ENCODE data around the gene CROCC.
"Not testable (repeated sequence)": the region's sequence is repeated elsewhere in the genome, so short reads cannot be mapped to it uniquely, and the experiment has no call there.

The CROCC gene, protein sequence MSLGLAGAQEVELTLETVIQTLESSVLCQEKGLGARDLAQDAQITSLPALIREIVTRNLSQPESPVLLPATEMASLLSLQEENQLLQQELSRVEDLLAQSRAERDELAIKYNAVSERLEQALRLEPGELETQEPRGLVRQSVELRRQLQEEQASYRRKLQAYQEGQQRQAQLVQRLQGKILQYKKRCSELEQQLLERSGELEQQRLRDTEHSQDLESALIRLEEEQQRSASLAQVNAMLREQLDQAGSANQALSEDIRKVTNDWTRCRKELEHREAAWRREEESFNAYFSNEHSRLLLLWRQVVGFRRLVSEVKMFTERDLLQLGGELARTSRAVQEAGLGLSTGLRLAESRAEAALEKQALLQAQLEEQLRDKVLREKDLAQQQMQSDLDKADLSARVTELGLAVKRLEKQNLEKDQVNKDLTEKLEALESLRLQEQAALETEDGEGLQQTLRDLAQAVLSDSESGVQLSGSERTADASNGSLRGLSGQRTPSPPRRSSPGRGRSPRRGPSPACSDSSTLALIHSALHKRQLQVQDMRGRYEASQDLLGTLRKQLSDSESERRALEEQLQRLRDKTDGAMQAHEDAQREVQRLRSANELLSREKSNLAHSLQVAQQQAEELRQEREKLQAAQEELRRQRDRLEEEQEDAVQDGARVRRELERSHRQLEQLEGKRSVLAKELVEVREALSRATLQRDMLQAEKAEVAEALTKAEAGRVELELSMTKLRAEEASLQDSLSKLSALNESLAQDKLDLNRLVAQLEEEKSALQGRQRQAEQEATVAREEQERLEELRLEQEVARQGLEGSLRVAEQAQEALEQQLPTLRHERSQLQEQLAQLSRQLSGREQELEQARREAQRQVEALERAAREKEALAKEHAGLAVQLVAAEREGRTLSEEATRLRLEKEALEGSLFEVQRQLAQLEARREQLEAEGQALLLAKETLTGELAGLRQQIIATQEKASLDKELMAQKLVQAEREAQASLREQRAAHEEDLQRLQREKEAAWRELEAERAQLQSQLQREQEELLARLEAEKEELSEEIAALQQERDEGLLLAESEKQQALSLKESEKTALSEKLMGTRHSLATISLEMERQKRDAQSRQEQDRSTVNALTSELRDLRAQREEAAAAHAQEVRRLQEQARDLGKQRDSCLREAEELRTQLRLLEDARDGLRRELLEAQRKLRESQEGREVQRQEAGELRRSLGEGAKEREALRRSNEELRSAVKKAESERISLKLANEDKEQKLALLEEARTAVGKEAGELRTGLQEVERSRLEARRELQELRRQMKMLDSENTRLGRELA (N-terminal part only)

DNA sequence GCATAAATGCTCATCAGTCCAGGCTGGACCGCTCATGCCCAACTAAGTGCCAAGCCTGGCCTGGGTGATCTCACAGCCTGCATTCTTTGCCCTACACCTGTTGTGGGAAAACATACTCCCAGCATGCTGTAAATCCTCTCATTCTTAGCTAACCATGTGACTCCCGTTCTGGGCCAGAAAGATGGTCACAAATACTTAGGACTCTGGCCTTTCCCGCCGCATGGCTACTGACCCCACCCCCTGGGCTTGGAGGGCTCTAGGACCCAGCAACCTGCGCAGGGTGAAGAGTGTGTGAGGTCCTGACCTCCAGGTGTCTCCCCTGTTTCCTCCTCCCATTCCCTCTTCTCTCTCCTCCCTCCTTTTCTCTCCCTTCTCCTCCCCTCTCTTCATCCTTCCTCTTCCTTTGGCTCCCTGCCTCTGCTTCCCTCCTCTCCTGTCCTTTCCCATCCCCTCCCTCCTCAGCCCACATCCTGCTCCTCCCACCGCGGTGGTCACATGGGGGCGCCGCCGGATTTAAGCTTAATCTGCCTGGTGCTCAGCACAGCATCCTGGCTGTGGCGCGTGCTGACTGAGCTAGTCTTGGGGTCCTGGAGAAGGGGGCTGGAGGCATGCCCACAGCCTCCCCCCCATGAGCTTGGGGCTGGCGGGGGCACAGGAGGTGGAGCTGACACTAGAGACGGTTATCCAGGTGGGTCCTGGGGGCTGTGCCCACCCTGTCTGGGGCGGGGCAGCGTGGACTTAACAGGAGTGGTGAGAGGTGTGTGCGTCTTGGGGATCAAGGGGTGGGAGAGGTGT, at the start of gene CROCC:
Gene CROCC (plus strand): TSS at position 541 of the 795 bp plus-strand sequence. CDS start 88 bp downstream, at position 629.
- peak; percentile 79 for DNase-seq

DNA sequence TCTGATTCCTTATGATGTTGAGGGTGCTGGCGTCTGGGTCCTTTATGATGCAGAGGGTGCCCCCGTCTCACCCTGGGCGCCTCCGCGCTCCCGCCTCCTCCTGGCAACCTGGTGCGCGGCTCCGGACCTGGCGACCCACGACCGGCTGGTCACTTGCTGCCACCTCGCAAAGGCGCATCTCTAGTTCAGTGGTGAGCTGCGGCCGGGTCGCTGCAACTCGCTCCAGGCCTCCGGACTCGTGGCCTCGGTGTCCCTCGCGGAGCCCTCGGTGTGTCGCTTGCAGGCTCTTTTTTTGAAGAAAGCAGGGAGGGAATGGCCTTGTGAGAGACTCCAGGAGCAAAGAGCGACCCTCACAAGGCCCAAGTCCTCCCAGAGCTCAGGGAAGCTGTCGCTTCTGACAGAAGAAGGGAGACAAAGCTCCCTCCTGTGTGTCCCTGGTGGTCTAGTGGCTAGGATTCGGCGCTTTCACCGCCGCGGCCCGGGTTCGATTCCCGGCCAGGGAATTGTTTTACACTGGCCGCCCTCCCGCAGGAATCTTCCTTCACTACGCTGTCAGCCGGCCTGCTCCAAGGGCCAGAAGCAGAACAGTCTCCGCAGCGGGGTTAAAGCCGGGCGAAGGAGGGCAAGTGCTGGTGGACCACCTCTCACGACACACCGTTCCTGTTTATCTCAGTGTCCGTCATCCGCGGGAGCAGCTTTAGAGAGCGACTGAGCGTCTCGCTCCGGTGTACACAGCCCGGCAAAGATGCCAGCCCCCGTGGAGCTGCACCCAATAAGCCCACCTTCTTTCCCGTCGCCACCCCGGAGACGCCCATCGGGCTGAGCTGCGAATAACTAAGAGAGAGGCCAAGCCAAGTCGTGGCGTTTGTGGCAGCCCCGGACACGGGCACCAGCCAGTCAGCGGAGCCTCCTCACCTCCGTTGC, 49.3 kb upstream of the CROCC start:
- not testable (repeated sequence) for DNase-seq

DNA sequence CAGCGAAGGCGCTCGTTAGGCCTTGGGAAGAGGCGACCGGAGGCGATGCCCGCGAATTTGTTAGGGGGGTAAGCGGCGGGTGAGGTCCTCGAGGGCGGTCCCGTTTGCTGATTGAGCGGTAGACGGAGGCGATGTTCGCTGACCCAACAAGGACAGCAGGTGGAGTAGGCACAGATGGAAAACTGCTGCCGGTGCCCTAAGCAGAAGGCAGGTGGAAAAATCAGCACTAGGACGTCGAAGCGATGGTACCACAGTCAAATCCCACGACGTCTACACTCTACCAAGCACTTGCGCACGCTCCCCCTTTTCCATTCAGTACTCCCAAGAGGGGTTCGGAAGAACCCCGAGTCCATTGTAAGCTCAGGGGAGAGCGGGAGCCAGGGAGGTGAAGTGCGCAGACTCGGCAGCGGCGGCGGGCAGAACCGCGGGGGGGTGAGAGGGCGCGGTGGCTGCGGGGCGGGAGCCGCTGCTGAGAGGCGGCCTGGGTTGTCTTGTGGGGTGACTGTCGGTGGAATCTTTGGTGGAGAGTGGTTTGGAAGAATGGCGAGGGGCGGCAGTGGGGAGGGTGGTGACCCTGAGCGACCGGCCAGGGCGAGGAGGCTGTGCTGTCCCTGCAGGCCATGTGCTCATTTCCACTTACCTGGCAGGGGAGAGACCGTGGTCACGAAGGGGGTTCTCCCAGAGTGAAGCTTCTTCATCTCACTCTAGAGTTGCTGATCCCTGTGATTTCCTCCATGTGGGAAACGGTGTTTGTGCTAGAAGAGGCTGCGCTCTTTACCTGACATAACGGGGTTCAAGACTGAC, 48.5 kb upstream of the CROCC start:
- not testable (repeated sequence) for DNase-seq

DNA sequence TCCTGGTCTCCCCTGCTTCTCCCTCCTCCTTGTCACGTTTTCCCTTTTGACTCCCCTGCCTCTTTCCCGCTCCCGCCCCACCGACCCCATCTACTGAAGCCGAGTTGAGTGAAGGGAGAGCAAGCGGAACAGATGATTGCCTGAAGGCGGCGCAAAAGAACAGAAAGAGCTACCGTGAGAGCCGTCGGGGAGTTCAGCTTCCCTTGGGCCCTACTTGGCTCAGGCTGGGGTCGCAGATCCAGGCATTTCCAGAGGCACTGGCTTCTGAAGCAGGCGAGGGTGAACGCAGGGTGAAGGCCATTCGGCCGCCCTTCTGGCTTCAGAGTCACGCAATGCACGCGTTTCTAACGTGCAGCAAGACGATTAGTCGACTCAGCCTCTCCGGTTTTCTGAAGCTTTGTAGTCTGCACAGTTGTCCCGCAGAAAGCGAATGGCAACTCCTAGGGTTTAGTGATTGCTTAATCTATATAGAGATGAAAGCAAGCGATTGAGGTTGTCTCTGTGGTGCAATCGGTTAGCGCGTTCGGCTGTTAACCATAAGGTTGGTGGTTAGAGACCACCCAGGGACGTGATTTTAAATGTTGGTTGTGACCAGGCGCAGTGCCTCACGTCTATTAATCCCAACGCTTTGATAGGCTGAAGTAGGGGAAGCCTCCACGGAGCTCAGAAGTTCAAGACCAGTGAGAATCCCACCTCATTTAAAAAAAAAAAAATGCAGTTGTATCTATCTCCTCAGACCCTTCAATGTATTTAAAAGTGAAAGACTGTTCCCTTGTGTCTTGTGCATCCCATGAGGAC, 46.6 kb upstream of the CROCC start:
- DNase-seq, result not testable (repeated sequence)

DNA sequence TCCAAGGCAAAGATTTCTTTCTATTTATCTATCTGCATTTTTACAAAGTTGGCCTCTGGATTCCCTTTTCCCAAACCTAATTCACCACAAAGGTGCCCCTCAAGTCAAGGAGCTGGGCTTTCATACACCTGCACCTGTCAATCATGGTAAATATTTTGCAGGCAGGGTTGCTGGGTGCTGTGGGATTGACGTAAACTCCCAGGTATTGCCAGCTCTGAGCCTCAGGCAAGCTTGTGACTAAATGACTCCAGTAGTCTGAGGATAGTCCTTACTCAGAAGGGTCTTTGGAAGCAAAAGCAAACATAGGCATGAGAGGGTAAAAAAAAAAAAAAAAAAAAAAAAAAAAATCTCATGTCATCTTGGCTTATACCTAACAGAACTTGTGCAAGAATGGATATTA, 40.0 kb upstream of the CROCC start:
- DNase-seq, result not testable (repeated sequence)

DNA sequence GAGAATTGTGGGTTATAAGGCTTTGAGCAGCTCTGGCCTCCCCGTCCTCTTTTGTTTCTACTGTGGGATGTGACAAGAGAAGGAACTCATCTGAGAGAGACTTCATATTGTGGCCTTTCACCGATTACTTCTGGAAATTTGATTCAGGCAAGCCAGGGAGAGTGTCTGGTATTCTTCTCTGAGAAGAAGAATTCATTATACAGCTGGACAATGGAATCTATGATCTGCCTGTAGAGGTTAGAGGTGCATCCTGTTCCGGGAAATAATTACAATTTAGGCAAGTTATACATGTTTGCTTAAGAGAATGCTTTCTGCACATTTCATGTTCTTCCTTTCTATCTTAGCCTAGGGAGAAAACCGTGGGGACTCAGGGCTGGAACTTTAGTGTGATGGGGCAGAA, 38.7 kb upstream of the CROCC start:
- DNase-seq, result no peak

DNA sequence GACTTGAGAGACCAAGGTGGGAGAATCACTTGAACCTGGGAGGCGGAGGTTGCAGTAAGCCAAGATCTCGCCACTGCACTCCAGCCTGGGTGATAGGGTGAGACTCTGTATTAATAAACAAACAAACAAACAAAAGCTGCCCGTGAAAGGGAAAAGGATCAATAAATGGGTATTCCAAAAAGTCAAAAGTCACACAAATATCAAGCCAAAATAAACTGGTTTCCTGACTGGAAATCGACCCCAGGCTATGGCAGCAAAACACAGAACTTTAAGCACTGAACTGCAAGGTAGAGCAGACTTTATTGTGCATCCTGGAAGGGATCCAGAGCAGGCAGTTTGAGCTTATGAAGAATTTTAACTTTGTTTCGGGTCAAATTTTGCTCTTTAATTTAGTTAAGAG, 37.2 kb upstream of the CROCC start:
- DNase-seq, result not testable (repeated sequence)

DNA sequence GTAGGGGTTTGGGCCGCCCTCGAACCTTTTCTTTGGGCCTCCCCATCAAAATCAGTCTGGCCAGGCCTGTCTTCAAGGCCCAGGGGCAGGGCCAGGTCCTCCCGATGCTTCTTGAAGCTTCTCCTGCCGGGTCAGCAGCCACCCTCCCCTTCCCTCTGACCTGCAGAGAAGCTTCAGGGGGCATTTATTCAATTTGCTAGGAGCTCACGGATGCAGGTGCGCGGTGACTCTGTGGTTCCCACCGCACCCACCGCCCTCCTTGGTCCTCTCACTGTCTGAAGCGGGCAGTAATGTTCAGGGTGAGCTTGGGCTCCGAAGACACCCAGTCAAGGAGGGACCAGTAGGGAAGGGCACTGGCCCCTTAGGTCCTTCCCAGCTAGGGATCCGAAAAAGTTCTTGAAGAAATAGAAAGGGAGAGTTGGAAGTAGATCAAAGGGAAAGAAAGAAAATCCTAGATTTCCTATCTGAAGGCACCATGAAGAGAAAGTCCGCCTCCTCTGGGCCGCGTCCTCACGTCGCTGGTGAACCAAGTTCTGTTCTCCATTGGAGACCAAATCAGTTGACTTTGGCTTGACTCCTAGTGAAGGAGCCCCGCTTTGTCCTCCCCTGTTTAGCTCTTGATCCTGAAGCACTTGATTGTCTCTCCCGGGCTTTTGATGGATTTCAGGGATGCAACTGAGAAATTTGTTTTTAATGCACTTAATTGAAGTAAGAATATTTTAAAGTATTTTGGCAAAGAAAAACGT, 34.7 kb upstream of the CROCC start:
- no peak for DNase-seq

DNA sequence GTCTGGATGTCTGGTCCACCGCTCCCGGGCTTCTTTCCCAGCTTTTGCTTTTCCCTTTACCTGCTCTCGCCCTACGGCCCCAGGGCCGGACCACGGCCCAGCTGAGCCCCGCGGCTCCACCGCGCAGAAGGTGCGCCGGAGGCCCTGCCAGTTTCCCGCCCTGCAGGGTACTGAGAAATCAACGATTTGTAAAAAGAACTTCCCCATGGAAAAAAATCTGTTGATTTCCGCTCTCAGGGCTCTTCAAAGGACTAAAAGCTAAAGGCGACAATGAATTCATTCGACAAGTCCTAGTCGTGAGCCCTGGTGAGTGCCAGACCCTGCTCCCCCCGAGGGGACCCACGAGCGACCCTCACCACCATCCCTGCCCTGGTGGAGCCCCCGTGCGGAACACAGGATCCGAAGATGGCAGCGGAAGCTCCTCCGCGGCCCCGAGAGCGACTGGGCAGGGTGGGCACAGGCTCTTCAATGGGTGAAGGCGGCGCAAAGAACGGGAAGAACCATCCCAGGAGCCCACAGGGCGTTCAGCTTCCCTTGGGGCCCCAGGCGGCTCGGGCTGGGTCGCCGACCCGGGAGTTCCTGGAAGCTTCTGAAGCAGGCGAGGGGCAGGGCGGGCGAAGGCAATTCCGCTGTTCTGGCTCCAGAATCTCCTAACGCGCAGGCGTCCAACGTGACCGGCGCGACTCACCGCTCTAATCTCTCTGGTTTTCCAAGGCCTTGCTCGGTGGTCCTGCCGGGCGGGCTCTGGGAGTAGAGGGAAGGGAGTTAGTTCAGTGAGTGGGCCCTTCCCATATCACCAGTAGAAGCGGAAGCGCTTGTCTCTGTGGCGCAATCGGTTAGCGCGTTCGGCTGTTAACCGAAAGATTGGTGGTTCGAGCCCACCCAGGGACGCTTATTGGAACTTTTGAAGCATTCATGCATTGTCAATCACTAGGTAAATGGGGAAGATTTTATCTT, 32.6 kb upstream of the CROCC start:
- no peak for DNase-seq

DNA sequence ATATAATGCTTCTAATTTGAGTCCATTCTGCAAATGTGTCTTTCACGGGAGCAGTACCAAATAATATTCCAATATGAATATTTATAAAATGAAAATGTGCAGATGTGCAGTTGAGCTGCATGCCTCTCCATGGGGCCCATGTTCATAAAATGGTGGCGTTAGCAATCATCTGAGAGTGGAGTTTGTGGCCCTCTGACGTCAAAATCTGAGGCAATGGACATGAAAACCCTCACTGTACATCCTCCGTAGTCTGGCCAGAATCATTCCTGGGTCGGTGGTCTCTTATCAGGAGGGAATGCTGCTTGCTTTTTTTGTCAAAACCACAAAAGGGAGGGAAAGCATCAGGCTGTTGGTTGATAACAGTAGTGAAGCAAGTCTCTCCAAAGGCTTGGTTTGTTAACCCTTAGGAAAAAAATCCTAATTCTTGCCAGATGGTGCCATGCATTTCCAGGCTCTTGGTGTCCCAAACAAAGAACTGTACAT, 31.2 kb upstream of the CROCC start:
- DNase-seq, result not testable (repeated sequence)

DNA sequence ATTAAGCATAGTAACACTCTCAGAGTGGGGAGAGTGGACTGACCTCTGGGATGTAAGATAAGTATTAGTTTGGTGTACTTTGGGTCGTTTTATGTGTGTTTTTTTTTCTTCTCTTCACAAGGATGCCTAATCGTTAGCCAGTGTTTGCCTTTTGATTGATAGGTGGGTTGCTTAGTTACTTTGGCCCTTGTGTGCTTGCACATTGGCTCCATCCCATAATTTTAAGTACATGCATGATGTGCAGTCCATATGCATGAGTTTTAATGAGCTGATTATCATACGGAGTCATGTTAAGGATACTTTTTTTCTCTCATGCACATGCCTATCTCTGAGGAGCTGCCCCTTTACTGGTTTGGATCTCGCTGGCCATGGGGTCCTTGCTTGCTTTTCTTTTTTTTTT, 30.7 kb upstream of the CROCC start:
- DNase-seq, result not testable (repeated sequence)

DNA sequence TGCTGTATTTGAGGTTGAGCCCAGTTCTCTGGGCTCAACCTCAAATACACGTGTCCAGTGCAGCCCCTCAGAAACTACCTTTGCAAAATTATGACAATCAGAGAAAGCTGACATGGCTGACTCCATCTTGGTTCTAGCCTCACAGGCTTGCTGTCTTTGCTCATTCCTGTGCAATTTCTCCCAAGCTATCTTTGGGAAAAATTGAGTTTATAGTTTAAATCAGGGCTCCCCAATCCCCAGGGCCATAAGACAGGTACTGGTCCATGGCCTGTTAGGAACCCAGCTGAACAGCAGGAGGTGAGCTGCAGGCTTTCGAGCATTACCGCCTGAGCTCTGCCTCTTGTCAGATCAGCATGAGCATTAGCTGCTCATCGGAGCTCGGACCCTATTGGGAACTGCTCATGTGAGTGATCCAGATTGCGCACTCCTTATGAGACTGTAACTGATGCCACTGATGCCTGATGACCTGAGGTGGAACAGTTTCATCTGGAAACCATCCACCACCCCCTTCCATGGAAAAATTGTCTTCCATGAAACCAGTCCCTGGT, 28.7 kb upstream of the CROCC start:
- not testable (repeated sequence) for DNase-seq

DNA sequence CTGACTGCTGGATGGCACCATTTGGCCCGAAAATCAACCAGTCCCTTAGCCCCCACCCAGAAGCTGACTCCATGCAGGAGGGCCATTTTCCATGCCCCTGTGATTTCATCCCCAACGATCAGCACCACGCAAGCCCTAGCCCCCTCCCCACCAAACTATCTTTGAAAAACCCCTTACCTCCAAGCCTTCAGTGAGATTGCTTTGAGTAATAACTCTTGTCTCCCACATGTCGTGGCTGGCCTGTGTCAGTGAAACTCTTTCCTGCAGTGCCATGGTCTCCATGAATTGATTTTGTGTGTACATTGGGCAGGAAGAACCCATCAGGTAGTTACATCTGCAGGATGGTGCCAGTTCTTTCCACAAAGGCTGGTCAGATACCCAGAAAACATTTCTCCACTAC, 27.9 kb upstream of the CROCC start:
- not testable (repeated sequence) for DNase-seq

DNA sequence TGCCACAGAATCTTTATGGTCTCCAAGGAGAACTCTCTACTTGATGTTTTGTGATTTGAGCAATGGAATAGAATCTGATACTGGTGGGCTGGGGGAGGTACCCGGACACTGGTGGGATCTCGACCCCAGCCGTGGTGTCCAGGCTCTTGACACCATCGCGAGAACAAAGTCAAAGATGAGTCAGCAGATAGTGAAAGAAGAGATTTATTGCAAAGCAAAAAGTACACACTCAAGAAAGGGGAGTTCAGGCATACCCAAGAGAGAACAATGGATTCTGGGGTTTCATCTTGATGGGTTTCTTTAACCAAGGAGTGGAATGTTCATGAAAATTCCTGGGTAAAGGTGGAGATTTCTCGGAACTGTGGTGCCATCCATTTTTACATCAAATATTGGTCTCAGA, 27.4 kb upstream of the CROCC start:
- DNase-seq, result not testable (repeated sequence)

DNA sequence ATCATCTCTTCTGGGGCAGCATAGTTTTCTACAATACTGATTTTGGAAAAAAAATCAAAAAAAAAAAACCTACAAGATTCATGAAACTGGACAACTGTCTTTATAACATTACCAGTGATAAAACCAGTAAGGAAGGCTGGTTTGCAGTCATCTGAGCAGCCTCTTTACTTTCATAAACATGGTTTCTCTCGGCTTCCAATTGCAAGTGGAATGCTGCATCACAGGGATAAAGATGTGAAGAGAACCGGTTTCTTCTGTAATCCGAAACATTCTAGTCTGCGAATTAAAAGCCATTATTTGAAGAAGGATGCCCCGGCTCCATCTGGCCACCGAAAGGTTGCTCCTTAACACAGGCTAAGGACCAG, 26.5 kb upstream of the CROCC start:
- not testable (repeated sequence) for DNase-seq

DNA sequence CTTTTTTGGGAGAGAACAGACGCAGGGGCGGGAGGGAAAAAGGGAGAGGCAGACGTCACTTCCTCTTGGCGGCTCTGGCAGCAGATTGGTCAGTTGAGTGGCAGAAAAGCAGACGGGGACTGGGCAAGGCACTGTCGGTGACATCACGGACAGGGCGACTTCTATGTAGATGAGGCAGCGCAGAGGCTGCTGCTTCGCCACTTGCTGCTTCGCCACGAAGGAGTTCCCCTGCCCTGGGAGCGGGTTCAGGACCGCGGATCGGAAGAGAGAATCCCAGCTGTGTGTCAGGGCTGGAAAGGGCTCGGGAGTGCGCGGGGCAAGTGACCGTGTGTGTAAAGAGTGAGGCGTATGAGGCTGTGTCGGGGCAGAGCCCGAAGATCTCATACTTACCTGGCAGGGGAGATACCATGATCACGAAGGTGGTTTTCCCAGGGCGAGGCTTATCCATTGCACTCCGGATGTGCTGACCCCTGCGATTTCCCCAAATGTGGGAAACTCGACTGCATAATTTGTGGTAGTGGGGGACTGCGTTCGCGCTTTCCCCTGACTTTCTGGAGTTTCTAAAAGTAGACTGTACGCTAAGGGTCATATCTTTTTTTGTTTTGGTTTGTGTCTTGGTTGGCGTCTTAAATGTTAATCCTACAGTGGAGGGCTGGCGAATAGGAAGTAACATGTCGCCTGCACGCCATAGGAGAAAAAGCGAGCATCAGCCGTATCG, 26.0 kb upstream of the CROCC start, which contains the start of gene RNU1-2:
Gene RNU1-2 (plus strand): TSS at position 383 of the 718 bp plus-strand sequence.
- DNase-seq, result peak; percentile 91

Measured in NCI-H510A (cell line).